Spinal cord (tissue), 10 donors: ENCODE measurements around the gene TM2D3. TPM values are rescaled to one million over a fixed set of nuclear protein-coding genes. Genes with fewer than 3 reads are reported as not detected.
"Not testable (repeated sequence)": the region's sequence is repeated elsewhere in the genome, so short reads cannot be mapped to it uniquely, and the experiment has no call there.

ENCODE experiments used
- DNase-seq, 6 donors: peaks; one replicate each; pipeline versions ENCODE4 v3.0.0 to v3.0.0-alpha.2; 2013 to 2015; ENCODE audit warnings: low spot score in 6 of 6, low read depth in 4 of 6
- H3K27ac ChIP-seq: one replicate; pipeline ENCODE4 v1.5.1; 2013; ENCODE audit warnings: low read depth, low read length, control low read depth
- H3K27me3 ChIP-seq: one replicate; pipeline ENCODE4 v1.6.1; 2013; ENCODE audit warnings: low read length; ENCODE audit not compliant: control insufficient read depth, insufficient read depth
- H3K36me3 ChIP-seq: one replicate; pipeline ENCODE4 v1.6.1; 2013; ENCODE audit warnings: low read length; ENCODE audit not compliant: control insufficient read depth, insufficient read depth
- H3K4me1 ChIP-seq: one replicate; pipeline ENCODE4 v1.6.1; 2013; ENCODE audit warnings: low read length; ENCODE audit not compliant: control insufficient read depth, insufficient read depth
- H3K4me3 ChIP-seq: one replicate; pipeline ENCODE4 v1.5.1; 2013; ENCODE audit warnings: low read depth, low read length, control low read depth
- H3K9me3 ChIP-seq: one replicate; pipeline ENCODE4 v1.6.1; 2013; ENCODE audit warnings: low read length; ENCODE audit not compliant: control insufficient read depth, insufficient read depth
- WGBS: methylation state at CpG from one replicate; pipeline ENCODE4 v1.1.5; 2013; ENCODE audit warnings: missing lambda C conversion rate; ENCODE audit not compliant: insufficient coverage; 5-methylcytosine and 5-hydroxymethylcytosine counted together
- polyA plus RNA-seq, 2 donors: library from polyadenylated mRNA; unstranded; fragments of 120-200 nt; gene quantifications; one replicate each; pipeline ENCODE4 v1.2.1, GENCODE V29; 2013; ENCODE audit not compliant: insufficient read length in 2 of 2
- total RNA-seq, 2 donors: library from RNA; depleted of rRNA in 1 of 2; stranded (reverse); fragments of 120-200 nt in 1 of 2; fragments of >200 nt in 1 of 2; gene quantifications; one replicate each; pipeline versions ENCODE4 v1.2.3 to v1.2.4, GENCODE V29; 2013 to 2014
- donor health status: healthy.

TM2D3 gene
- total and polyA plus RNA-seq, 4 donors, result 61.6 to 124 (median 98.7) TPM

- Histone ChIP-seq H3K4me1 (no peaks in the 10 kb centered on the region), H3K27me3 (no peaks in the 10 kb centered on the region), H3K36me3 (peaks cover 1% of the 10 kb centered on the region), H3K27ac (no peak overlapping the region), H3K4me3 (no peak overlapping the region), H3K9me3 (no peaks in the 10 kb centered on the region)
- 92% methylated on average over 2 of the region's 3 CpGs for WGBS
- no peak for DNase-seq
Measured at GRCh38 chr15:101633356-101633755, 18.8 kb downstream of the TM2D3 start.

GRCh38 chr15:101626729-101627128 is 25.5 kb downstream of the TM2D3 start:
- H3K36me3 ChIP-seq, H3K27ac ChIP-seq, DNase-seq, H3K9me3 ChIP-seq, H3K4me1 ChIP-seq, H3K27me3 ChIP-seq, H3K4me3 ChIP-seq: not testable (repeated sequence)
- WGBS, result 89% methylated on average over 12 of the region's 15 CpGs

GRCh38 chr15:101625980-101626379 is 26.2 kb downstream of the TM2D3 start:
- H3K36me3 ChIP-seq, result no peaks in the 10 kb centered on the region
- H3K4me3 ChIP-seq, result no peak overlapping the region
- H3K27me3 ChIP-seq, result no peaks in the 10 kb centered on the region
- no peak for DNase-seq
- no peaks in the 10 kb centered on the region for H3K9me3 ChIP-seq
- 100% methylated on average over 1 of the region's 1 CpG for WGBS
- no peak overlapping the region for H3K27ac ChIP-seq
- no peaks in the 10 kb centered on the region for H3K4me1 ChIP-seq

GRCh38 chr15:101625184-101625583 is 27.0 kb downstream of the TM2D3 start:
- Histone ChIP-seq H3K9me3 (no peaks in the 10 kb centered on the region), H3K27ac (no peak overlapping the region), H3K36me3 (peaks cover 2% of the 10 kb centered on the region), H3K4me1 (no peaks in the 10 kb centered on the region), H3K27me3 (no peaks in the 10 kb centered on the region), H3K4me3 (no peak overlapping the region)
- DNase-seq, result no peak
- WGBS, result no CpG with 5 or more reads among the region's 1 CpG

GRCh38 chr15:101623367-101624304 is 28.5 kb downstream of the TM2D3 start:
- Histone ChIP-seq H3K9me3 (no peaks in the 10 kb centered on the region), H3K36me3 (peaks cover 2% of the 10 kb centered on the region), H3K27ac (no peak overlapping the region), H3K4me1 (no peaks in the 10 kb centered on the region), H3K4me3 (no peak overlapping the region), H3K27me3 (no peaks in the 10 kb centered on the region)
- 95% methylated on average over 4 of the region's 6 CpGs for WGBS
- no peak for DNase-seq

- Histone ChIP-seq H3K36me3 (peaks cover 5% of the 10 kb centered on the region), H3K27ac (no peak overlapping the region), H3K4me1 (peaks cover 12% of the 10 kb centered on the region), H3K4me3 (no peak overlapping the region), H3K27me3 (no peaks in the 10 kb centered on the region), H3K9me3 (no peaks in the 10 kb centered on the region)
- WGBS, result no CpG with 5 or more reads among the region's 3 CpGs
- DNase-seq, result no peak
Measured at GRCh38 chr15:101621961-101622360, 30.2 kb downstream of the TM2D3 start.

GRCh38 chr15:101620671-101621070 is 31.5 kb downstream of the TM2D3 start:
- DNase-seq, result no peak
- Histone ChIP-seq H3K27me3 (no peaks in the 10 kb centered on the region), H3K4me1 (peaks cover 22% of the 10 kb centered on the region), H3K27ac (no peak overlapping the region), H3K4me3 (no peak overlapping the region), H3K9me3 (no peaks in the 10 kb centered on the region), H3K36me3 (peaks cover 5% of the 10 kb centered on the region)
- 77% methylated on average over 10 of the region's 10 CpGs for WGBS

- H3K27ac ChIP-seq, result no peak overlapping the region
- WGBS, result 96% methylated on average over 5 of the region's 6 CpGs
- H3K4me1 ChIP-seq, result peaks cover 33% of the 10 kb centered on the region
- H3K4me3 ChIP-seq, result no peak overlapping the region
- H3K27me3 ChIP-seq, result no peaks in the 10 kb centered on the region
- DNase-seq, result no peak
- H3K36me3 ChIP-seq, result peaks cover 5% of the 10 kb centered on the region
- H3K9me3 ChIP-seq, result no peaks in the 10 kb centered on the region
Measured at GRCh38 chr15:101619615-101619865, 32.6 kb downstream of the TM2D3 start.

- Histone ChIP-seq H3K27ac (no peak overlapping the region), H3K27me3 (no peaks in the 10 kb centered on the region), H3K4me1 (peaks cover 38% of the 10 kb centered on the region), H3K36me3 (peaks cover 5% of the 10 kb centered on the region), H3K4me3 (no peak overlapping the region), H3K9me3 (no peaks in the 10 kb centered on the region)
- 81% methylated on average over 11 of the region's 13 CpGs for WGBS
- no peak for DNase-seq
Measured at GRCh38 chr15:101618851-101619614, 33.1 kb downstream of the TM2D3 start.

- peaks cover 47% of the 10 kb centered on the region for H3K4me1 ChIP-seq
Measured at GRCh38 chr15:101618076-101618475, 34.1 kb downstream of the TM2D3 start.

More at GRCh38 chr15:101618076-101618475, 34.1 kb downstream of the TM2D3 start:
- no peak for DNase-seq
- no peak overlapping the region for H3K4me3 ChIP-seq
- H3K27ac ChIP-seq, result no peak overlapping the region
- peaks cover 5% of the 10 kb centered on the region for H3K36me3 ChIP-seq
- WGBS, result 93% methylated on average over 3 of the region's 10 CpGs
- H3K27me3 ChIP-seq, result no peaks in the 10 kb centered on the region
- no peaks in the 10 kb centered on the region for H3K9me3 ChIP-seq
